Measurements from ENCODE around the gene PACRG. TPM values are rescaled to one million over a fixed set of nuclear protein-coding genes. Genes with fewer than 3 reads are reported as not detected.

PACRG gene
- total and polyA plus RNA-seq, 2 of the 8 experiments (the other 6 are each of a cell fraction or from before 2014, with no cell fraction given): 0.44 to 0.54 TPM

GRCh38 chr6:163306000-163306399, 578.2 kb downstream of the PACRG start:
- no peak overlapping the region for H2BK12ac ChIP-seq (ENCODE audit: low read depth, low read length)

More at GRCh38 chr6:163306000-163306399, 578.2 kb downstream of the PACRG start:
- no peak overlapping the region for H3K14ac ChIP-seq (ENCODE audit: insufficient read length)
- no peak overlapping the region for H2AFZ ChIP-seq (ENCODE audit: low read length)
- no peak overlapping the region for H2AK5ac ChIP-seq (ENCODE audit: low read depth, low read length)
- H3K27me3 ChIP-seq (replicated peaks in 1 of 4; ENCODE audit: control insufficient read depth in 3 of 4, extremely low read depth in 1 of 4, insufficient read depth in 3 of 4, low read length in 3 of 4): no peaks in the 10 kb centered on the region
- no peak overlapping the region for H3K56ac ChIP-seq (replicated peaks; ENCODE audit: insufficient read length, low read depth, low read length)
- H3K9me3 ChIP-seq (ENCODE audit: insufficient read depth in 2 of 2, low read depth in 1 of 2, low read length in 1 of 2): no peaks in the 10 kb centered on the region
- CTCF ChIA-PET (ENCODE audit: partially characterized antibody): interaction anchor here (1.2 kb wide), 1 partner anchor 52 kb away, joined by 3 read pairs; no protein-coding TSS in a partner anchor
- H4K5ac ChIP-seq (ENCODE audit: insufficient read length, low read depth, low read length): no peak overlapping the region
- DNase-seq (ENCODE audit: low read depth in 1 of 2, low spot score in 2 of 2) (no peak), FAIRE-seq (no peak)
- H3K4me2 ChIP-seq (ENCODE audit: insufficient read depth in 1 of 2, low read depth in 2 of 2, low read length in 2 of 2): no peak overlapping the region
- 89% methylated on average over 2 of the region's 2 CpGs; no CpG with 5 or more reads in 1 of the 2 experiments for WGBS, 2 experiments (ENCODE audit: extremely low coverage in 1 of 2, insufficient coverage in 1 of 2, insufficient read length in 1 of 2, insufficient replicate concordance in 2 of 2, low coverage in 1 of 2, low lambda C conversion rate in 2 of 2, missing lambda C conversion rate in 1 of 2)
- no peaks in the 10 kb centered on the region for H3K23me2 ChIP-seq (ENCODE audit: low read depth, low read length)
- no peak overlapping the region for H3K27ac ChIP-seq (ENCODE audit: low read depth, low read length)
- no peak overlapping the region for H3K23ac ChIP-seq (ENCODE audit: insufficient read length)
- no peaks in the 10 kb centered on the region for H3K36me3 ChIP-seq (ENCODE audit: control insufficient read depth in 2 of 4, insufficient read depth in 4 of 4, low read length in 3 of 4)
- H4K8ac ChIP-seq (ENCODE audit: extremely low read depth, insufficient read depth, low read length): no peak overlapping the region
- no peaks in the 10 kb centered on the region for H3K79me1 ChIP-seq (ENCODE audit: low read depth, low read length)
- no peak overlapping the region for H3K9ac ChIP-seq (replicated peaks in 1 of 4; ENCODE audit: extremely low read depth in 1 of 4, low read depth in 3 of 4, low read length in 3 of 4)
- no peak overlapping the region for H4K91ac ChIP-seq (replicated peaks; ENCODE audit: insufficient read length, low read length)
- no peak for TF ChIP-seq TBP (IDR thresholded peaks at IDR 0.05; ENCODE audit: low read depth, low read length)
- no peak for TF ChIP-seq CBX8 (IDR thresholded peaks at IDR 0.05; ENCODE audit: borderline replicate concordance, low read depth, low read length)
- H2BK5ac ChIP-seq (ENCODE audit: low read depth, low read length): no peak overlapping the region
- H3K4me1 ChIP-seq (replicated peaks in 1 of 4; ENCODE audit: control insufficient read depth in 3 of 4, insufficient read depth in 4 of 4, low read length in 3 of 4): no peaks in the 10 kb centered on the region
- no peak overlapping the region for H3K4ac ChIP-seq (replicated peaks; ENCODE audit: insufficient read length, low read depth, low read length)
- no peak overlapping the region for H2BK20ac ChIP-seq (ENCODE audit: low read length)
- H3K4me3 ChIP-seq (ENCODE audit: extremely low read depth in 1 of 4, insufficient read depth in 2 of 4, low read depth in 3 of 4, low read length in 4 of 4): no peak overlapping the region
- H3K18ac ChIP-seq (ENCODE audit: extremely low read depth, low read length): no peak overlapping the region
- H2BK15ac ChIP-seq (ENCODE audit: low read length): no peak overlapping the region
- POLR2A ChIA-PET (ENCODE audit: partially characterized antibody): no interaction called here
- H3K79me2 ChIP-seq (ENCODE audit: control insufficient read depth in 1 of 2, insufficient read depth in 2 of 2, low read length in 2 of 2): no peaks in the 10 kb centered on the region
- H4K20me1 ChIP-seq (replicated peaks in 1 of 2; ENCODE audit: control insufficient read depth in 1 of 2, insufficient read depth in 2 of 2, low read length in 2 of 2): no peaks in the 10 kb centered on the region
- H2BK120ac ChIP-seq (replicated peaks; ENCODE audit: low read depth, low read length): no peak overlapping the region
